ENCODE data around the gene RGS7. TPM values are rescaled to one million over a fixed set of nuclear protein-coding genes. Genes with fewer than 3 reads are reported as not detected.

The RGS7 gene
- total RNA-seq, 6 experiments from 2014 or later, result not detected

DNA sequence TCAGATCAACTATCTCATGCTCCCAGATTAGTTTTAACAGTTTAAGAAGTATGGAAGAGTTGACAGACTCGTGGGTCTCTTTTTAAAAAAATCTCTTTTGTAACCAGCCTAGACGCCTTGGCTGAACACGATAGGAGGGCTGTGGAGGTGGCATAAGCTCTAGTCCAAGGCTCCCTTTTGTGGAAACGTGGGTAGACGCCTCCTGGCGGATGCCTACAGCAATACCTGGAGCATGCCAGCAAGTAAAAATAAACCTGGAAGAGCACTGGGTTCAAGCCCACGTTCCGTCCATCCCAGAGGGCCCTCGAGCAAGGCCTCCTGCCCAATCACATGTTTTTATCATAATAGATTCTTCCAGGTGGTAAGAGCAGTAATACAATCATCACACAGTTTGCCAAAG, 87.9 kb downstream of the RGS7 start:
- Histone ChIP-seq H3K9me3 (no peaks in the 10 kb centered on the region), H3K36me3 (no peaks in the 10 kb centered on the region), H3K4me1 (no peaks in the 10 kb centered on the region), H3K27me3 (no peaks in the 10 kb centered on the region), H3K4me3 (no peak overlapping the region), H3K27ac (no peak overlapping the region)
- ATAC-seq (peak in 3 of 4 donors; percentile 52 to 74 (median 67)), DNase-seq (peak in 2 of 3 donors; percentile 24 to 45)
- intact Hi-C loops (cut with DNase I), result no loop called here
- WGBS (ENCODE audit: insufficient coverage, low coverage, low lambda C conversion rate, missing lambda C conversion rate), result 24% methylated on average over 9 of the region's 9 CpGs
- TF ChIP-seq POLR2A (IDR thresholded peaks at IDR 0.05), result no peak
- TF ChIP-seq, protein P1, sequence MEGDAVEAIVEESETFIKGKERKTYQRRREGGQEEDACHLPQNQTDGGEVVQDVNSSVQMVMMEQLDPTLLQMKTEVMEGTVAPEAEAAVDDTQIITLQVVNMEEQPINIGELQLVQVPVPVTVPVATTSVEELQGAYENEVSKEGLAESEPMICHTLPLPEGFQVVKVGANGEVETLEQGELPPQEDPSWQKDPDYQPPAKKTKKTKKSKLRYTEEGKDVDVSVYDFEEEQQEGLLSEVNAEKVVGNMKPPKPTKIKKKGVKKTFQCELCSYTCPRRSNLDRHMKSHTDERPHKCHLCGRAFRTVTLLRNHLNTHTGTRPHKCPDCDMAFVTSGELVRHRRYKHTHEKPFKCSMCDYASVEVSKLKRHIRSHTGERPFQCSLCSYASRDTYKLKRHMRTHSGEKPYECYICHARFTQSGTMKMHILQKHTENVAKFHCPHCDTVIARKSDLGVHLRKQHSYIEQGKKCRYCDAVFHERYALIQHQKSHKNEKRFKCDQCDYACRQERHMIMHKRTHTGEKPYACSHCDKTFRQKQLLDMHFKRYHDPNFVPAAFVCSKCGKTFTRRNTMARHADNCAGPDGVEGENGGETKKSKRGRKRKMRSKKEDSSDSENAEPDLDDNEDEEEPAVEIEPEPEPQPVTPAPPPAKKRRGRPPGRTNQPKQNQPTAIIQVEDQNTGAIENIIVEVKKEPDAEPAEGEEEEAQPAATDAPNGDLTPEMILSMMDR (IDR thresholded peaks at IDR 0.05), result peak; percentile 22 to 37 (median 27)

- intact Hi-C loops (cut with DNase I), result no loop called here
- WGBS (ENCODE audit: insufficient coverage, low coverage, low lambda C conversion rate, missing lambda C conversion rate), result 23% methylated on average over 2 of the region's 2 CpGs
- no peak for DNase-seq
- ATAC-seq, result no peak
- Histone ChIP-seq H3K4me1 (no peaks in the 10 kb centered on the region), H3K4me3 (no peak overlapping the region), H3K27me3 (no peaks in the 10 kb centered on the region), H3K9me3 (no peaks in the 10 kb centered on the region), H3K27ac (no peak overlapping the region), H3K36me3 (no peaks in the 10 kb centered on the region)
- TF ChIP-seq, protein P1 (IDR thresholded peaks at IDR 0.05), result no peak
- no peak for TF ChIP-seq POLR2A (IDR thresholded peaks at IDR 0.05)
These were observed 90.9 kb downstream of the RGS7 start for GRCh38 chr1:241266121-241266520.

- Histone ChIP-seq H3K27me3 (no peaks in the 10 kb centered on the region), H3K4me1 (no peaks in the 10 kb centered on the region), H3K4me3 (no peak overlapping the region), H3K9me3 (no peaks in the 10 kb centered on the region), H3K27ac (no peak overlapping the region), H3K36me3 (no peaks in the 10 kb centered on the region)
- no peak for TF ChIP-seq POLR2A (IDR thresholded peaks at IDR 0.05)
- TF ChIP-seq, protein P1 (IDR thresholded peaks at IDR 0.05), result no peak
- intact Hi-C loops (cut with DNase I), result no loop called here
- DNase-seq (no peak), ATAC-seq (no peak)
- 29% methylated on average over 2 of the region's 2 CpGs for WGBS (ENCODE audit: insufficient coverage, low coverage, low lambda C conversion rate, missing lambda C conversion rate)
These were observed 91.6 kb downstream of the RGS7 start for GRCh38 chr1:241265428-241265827.

DNA sequence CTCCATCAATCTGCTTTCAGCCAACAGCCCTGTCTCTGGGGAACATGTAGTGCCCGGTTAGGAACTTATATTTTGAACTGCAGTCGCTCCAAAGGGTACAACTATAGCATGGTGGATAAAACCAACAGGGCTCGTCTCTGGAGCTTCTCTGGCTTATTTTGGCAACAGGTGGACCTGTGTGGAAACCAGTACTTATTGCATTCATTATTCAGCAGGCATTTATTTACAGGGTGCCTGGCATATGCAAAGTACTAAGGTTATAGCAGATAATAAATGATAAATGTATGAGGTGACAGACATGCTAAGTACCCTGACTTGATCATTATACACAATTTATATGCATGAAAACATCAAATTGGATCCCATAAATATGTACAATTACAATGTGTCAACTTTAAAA, 93.7 kb downstream of the RGS7 start:
- no peak for ATAC-seq
- TF ChIP-seq, protein P1 (IDR thresholded peaks at IDR 0.05), result no peak
- no peak for TF ChIP-seq POLR2A (IDR thresholded peaks at IDR 0.05)
- H3K36me3 ChIP-seq, result no peaks in the 10 kb centered on the region
- no peak overlapping the region for H3K4me3 ChIP-seq
- no peaks in the 10 kb centered on the region for H3K9me3 ChIP-seq
- no peaks in the 10 kb centered on the region for H3K27me3 ChIP-seq
- WGBS (ENCODE audit: insufficient coverage, low coverage, low lambda C conversion rate, missing lambda C conversion rate), result 57% methylated on average over 3 of the region's 3 CpGs
- H3K27ac ChIP-seq, result no peak overlapping the region
- H3K4me1 ChIP-seq, result no peaks in the 10 kb centered on the region
- no peak for DNase-seq
- intact Hi-C loops (cut with DNase I), result no loop called here

DNA sequence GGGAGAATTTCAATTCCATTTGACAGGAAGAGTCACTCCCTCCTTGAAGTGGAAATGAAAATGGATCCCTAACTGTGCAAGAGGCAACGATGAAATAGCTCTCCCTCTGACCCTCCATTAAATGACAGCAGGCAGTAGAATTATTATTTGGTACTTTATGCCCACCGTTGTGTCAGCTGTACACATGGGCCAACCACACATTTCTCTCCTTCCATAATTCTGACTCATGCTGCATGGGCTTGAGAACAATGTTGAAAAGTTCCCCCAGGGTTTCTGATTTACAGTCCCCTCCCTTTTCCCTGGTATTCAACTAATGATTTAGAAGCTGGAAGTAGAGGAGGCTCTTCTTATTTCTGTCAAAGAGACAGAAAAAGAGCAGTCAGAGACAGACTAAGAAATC, 103.5 kb downstream of the RGS7 start:
- DNase-seq (no peak), ATAC-seq (no peak)
- Histone ChIP-seq H3K27me3 (no peaks in the 10 kb centered on the region), H3K4me1 (no peaks in the 10 kb centered on the region), H3K4me3 (no peak overlapping the region), H3K27ac (no peak overlapping the region), H3K36me3 (peaks cover 0 to 2% (median 0%) of the 10 kb centered on the region in 4 donors), H3K9me3 (no peaks in the 10 kb centered on the region)
- TF ChIP-seq, protein P1 (IDR thresholded peaks at IDR 0.05), result no peak
- TF ChIP-seq POLR2A (IDR thresholded peaks at IDR 0.05), result no peak
- intact Hi-C loops (cut with DNase I), result no loop called here
- 33% methylated on average over 2 of the region's 2 CpGs for WGBS (ENCODE audit: insufficient coverage, low coverage, low lambda C conversion rate, missing lambda C conversion rate)

All from right lobe of liver (tissue), 6 donors.